Astrocyte (in vitro differentiated cells and primary cell): ENCODE data around the gene AK9. TPM values are rescaled to one million over a fixed set of nuclear protein-coding genes. Genes with fewer than 3 reads are reported as not detected.

ENCODE experiments used
- DNase-seq: peaks from one replicate; pipeline ENCODE4 v3.0.0-alpha.2; 2010; ENCODE audit warnings: low read depth
- FAIRE-seq: peaks from 2 replicates; lab custom pipeline; 2011; peaks lifted over from hg19 to GRCh38; lab: Jason Lieb, UNC
- H2AFZ ChIP-seq: 2 replicates; pipeline ENCODE4 v1.6.0; 2012; ENCODE audit warnings: low read depth, low read length, inconsistent platforms
- H3K27ac ChIP-seq: 2 replicates; pipeline ENCODE4 v1.5.1; 2011; ENCODE audit warnings: low read depth, low read length, inconsistent platforms
- H3K27me3 ChIP-seq: 2 replicates; pipeline ENCODE4 v1.6.0; 2011; ENCODE audit warnings: low read length, inconsistent platforms; ENCODE audit not compliant: insufficient read depth
- H3K36me3 ChIP-seq: 2 replicates; pipeline ENCODE4 v1.5.1; 2011; ENCODE audit warnings: low read length, inconsistent platforms; ENCODE audit not compliant: insufficient read depth
- H3K4me1 ChIP-seq: 2 replicates; pipeline ENCODE4 v1.5.1; 2011; ENCODE audit warnings: low read length, inconsistent platforms; ENCODE audit not compliant: insufficient read depth
- H3K4me2 ChIP-seq: 2 replicates; pipeline ENCODE4 v1.6.0; 2012; ENCODE audit warnings: low read length, inconsistent platforms
- H3K4me3 ChIP-seq: 2 replicates; pipeline ENCODE4 v1.5.1; 2011; ENCODE audit warnings: low read depth, mild to moderate bottlenecking, low read length, inconsistent platforms; ENCODE audit not compliant: insufficient read depth
- H3K79me2 ChIP-seq: 2 replicates; pipeline ENCODE4 v1.6.0; 2012; ENCODE audit warnings: mild to moderate bottlenecking, low read length, inconsistent platforms; ENCODE audit not compliant: insufficient read depth
- H3K9ac ChIP-seq: 2 replicates; pipeline ENCODE4 v1.6.0; 2012; ENCODE audit warnings: mild to moderate bottlenecking, low read length, inconsistent platforms
- H3K9me3 ChIP-seq: 2 replicates; pipeline ENCODE4 v1.5.1; 2012; ENCODE audit warnings: low read depth, mild to moderate bottlenecking, low read length, inconsistent platforms; ENCODE audit not compliant: insufficient read depth
- H4K20me1 ChIP-seq: 2 replicates; pipeline ENCODE4 v1.6.0; 2012; ENCODE audit warnings: low read length, inconsistent platforms; ENCODE audit not compliant: insufficient read depth
- H3K27ac Mint-ChIP-seq: one replicate; pipeline ENCODE4 v1.8.0; 2021; ENCODE audit warnings: mild to moderate bottlenecking, mixed read lengths; ENCODE audit not compliant: unreplicated experiment
- H3K27me3 Mint-ChIP-seq: one replicate; pipeline ENCODE4 v1.8.0; 2021; ENCODE audit warnings: low read depth, mixed read lengths; ENCODE audit not compliant: unreplicated experiment
- H3K36me3 Mint-ChIP-seq: one replicate; pipeline ENCODE4 v1.8.0; 2021; ENCODE audit warnings: low read depth, mixed read lengths; ENCODE audit not compliant: unreplicated experiment
- H3K4me1 Mint-ChIP-seq: one replicate; pipeline ENCODE4 v1.8.0; 2021; ENCODE audit warnings: low read depth, mixed read lengths; ENCODE audit not compliant: unreplicated experiment
- H3K4me3 Mint-ChIP-seq: one replicate; pipeline ENCODE4 v1.8.0; 2021; ENCODE audit warnings: mild to moderate bottlenecking, moderate library complexity, mixed read lengths; ENCODE audit not compliant: unreplicated experiment
- H3K9me3 Mint-ChIP-seq: one replicate; pipeline ENCODE4 v1.8.0; 2021; ENCODE audit warnings: mild to moderate bottlenecking, mixed read lengths; ENCODE audit not compliant: unreplicated experiment
- CTCF ChIP-seq: IDR thresholded peaks from 2 replicates; pipeline ENCODE4 v1.5.1; 2011; ENCODE audit warnings: low read depth, mild to moderate bottlenecking, inconsistent platforms, low read length, moderate library complexity; ENCODE audit not compliant: insufficient read depth
- EZH2 ChIP-seq: IDR thresholded peaks from 2 replicates; pipeline ENCODE4 v1.6.1; 2012; ENCODE audit warnings: mild to moderate bottlenecking, low read length, inconsistent platforms; ENCODE audit not compliant: insufficient read depth
- total RNA-seq: library from RNA; stranded (reverse); gene quantifications from 2 replicates; pipeline ENCODE4 v1.2.1, GENCODE V29; 2021

The AK9 gene
- total RNA-seq, 1 donor from 2014 or later = 3.4 TPM

- Histone ChIP-seq H4K20me1 (no peaks in the 10 kb centered on the region), H3K79me2 (no peaks in the 10 kb centered on the region), H3K4me2 (no peak overlapping the region), H3K9me3 (no peaks in the 10 kb centered on the region), H3K27me3 (no peaks in the 10 kb centered on the region), H3K27ac (no peak overlapping the region), H3K4me3 (no peak overlapping the region), H3K9ac (no peak overlapping the region), H3K4me1 (no peaks in the 10 kb centered on the region), H2AFZ (no peak overlapping the region), H3K36me3 (no peaks in the 10 kb centered on the region)
- Mint-ChIP-seq H3K4me1 (no peaks in the 10 kb centered on the region), H3K27ac (no peak overlapping the region), H3K4me3 (no peak overlapping the region), H3K9me3 (peaks cover 8% of the 10 kb centered on the region), H3K27me3 (no peaks in the 10 kb centered on the region), H3K36me3 (peaks cover 3% of the 10 kb centered on the region)
- no peak for FAIRE-seq
- no peak for DNase-seq
- TF ChIP-seq EZH2 = no peak
- TF ChIP-seq CTCF = no peak
These were observed 31.0 kb upstream of the AK9 start for GRCh38 chr6:109722011-109722410.

DNA sequence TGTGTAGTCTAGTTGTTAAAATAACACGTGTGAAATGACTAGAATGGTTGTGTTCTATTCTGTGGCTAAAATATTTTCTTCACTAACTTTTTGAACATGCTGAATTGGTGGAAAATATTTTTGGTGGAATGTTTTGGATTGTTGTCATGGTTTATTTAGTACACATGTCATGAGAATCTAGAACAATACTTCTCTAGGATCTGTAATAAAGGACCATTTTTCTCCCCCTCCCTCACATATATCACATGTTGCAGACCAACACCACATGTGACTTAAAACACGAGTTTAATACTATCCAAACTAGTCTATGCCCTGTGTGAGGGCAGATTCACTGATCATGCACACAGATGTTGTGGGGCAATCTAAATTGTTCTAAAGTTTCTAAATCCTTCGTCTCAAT is 29.3 kb upstream of the AK9 start:
- Histone ChIP-seq H3K9me3 (no peaks in the 10 kb centered on the region), H3K27ac (no peak overlapping the region), H2AFZ (no peak overlapping the region), H3K4me2 (no peak overlapping the region), H3K9ac (no peak overlapping the region), H3K4me1 (no peaks in the 10 kb centered on the region), H3K79me2 (no peaks in the 10 kb centered on the region), H3K27me3 (no peaks in the 10 kb centered on the region), H3K4me3 (no peak overlapping the region), H4K20me1 (no peaks in the 10 kb centered on the region), H3K36me3 (no peaks in the 10 kb centered on the region)
- TF ChIP-seq EZH2 (no peak), CTCF (no peak)
- Mint-ChIP-seq H3K4me3 (no peak overlapping the region), H3K4me1 (no peaks in the 10 kb centered on the region), H3K27ac (no peak overlapping the region), H3K27me3 (no peaks in the 10 kb centered on the region), H3K36me3 (peaks cover 1% of the 10 kb centered on the region), H3K9me3 (peaks cover 4% of the 10 kb centered on the region)
- DNase-seq (no peak), FAIRE-seq (no peak)

- FAIRE-seq = no peak
- no peak overlapping the region for H3K27ac ChIP-seq
- no peaks in the 10 kb centered on the region for H3K27me3 ChIP-seq
- Mint-ChIP-seq H3K4me1 (no peaks in the 10 kb centered on the region), H3K27me3 (no peaks in the 10 kb centered on the region), H3K36me3 (peaks cover 1% of the 10 kb centered on the region), H3K9me3 (no peaks in the 10 kb centered on the region), H3K4me3 (no peak overlapping the region), H3K27ac (no peak overlapping the region)
- no peak overlapping the region for H3K4me3 ChIP-seq
- no peaks in the 10 kb centered on the region for H3K4me1 ChIP-seq
- DNase-seq = no peak
- H3K9ac ChIP-seq = no peak overlapping the region
- H4K20me1 ChIP-seq = no peaks in the 10 kb centered on the region
- no peak overlapping the region for H3K4me2 ChIP-seq
- no peak overlapping the region for H2AFZ ChIP-seq
- TF ChIP-seq CTCF (no peak), EZH2 (no peak)
- no peaks in the 10 kb centered on the region for H3K9me3 ChIP-seq
- H3K79me2 ChIP-seq = no peaks in the 10 kb centered on the region
- no peaks in the 10 kb centered on the region for H3K36me3 ChIP-seq
These were observed 28.0 kb upstream of the AK9 start for GRCh38 chr6:109718991-109719390.
